Subcutaneous adipose tissue (tissue), 4 donors: ENCODE results near the gene PACSIN2. TPM values are rescaled to one million over a fixed set of nuclear protein-coding genes. Genes with fewer than 3 reads are reported as not detected.

Experiments
- total RNA-seq, 4 donors: library from RNA; depleted of rRNA; stranded (reverse); fragments of >200 nt; gene quantifications; one replicate each; pipeline ENCODE4 v1.1.0, GENCODE V29; 2016
- TF ChIP-seq, protein P1 (sequence below): fragments of 450-650 bp; IDR thresholded peaks from one replicate; pipeline ENCODE4 v1.5.1; 2016; ENCODE audit warnings: low read depth, mild to moderate bottlenecking, control low read depth, antibody characterized with exemption, moderate library complexity

PACSIN2 gene
- total RNA-seq, 4 donors from 2014 or later, result 36.5 to 45.8 (median 39.9) TPM

DNA sequence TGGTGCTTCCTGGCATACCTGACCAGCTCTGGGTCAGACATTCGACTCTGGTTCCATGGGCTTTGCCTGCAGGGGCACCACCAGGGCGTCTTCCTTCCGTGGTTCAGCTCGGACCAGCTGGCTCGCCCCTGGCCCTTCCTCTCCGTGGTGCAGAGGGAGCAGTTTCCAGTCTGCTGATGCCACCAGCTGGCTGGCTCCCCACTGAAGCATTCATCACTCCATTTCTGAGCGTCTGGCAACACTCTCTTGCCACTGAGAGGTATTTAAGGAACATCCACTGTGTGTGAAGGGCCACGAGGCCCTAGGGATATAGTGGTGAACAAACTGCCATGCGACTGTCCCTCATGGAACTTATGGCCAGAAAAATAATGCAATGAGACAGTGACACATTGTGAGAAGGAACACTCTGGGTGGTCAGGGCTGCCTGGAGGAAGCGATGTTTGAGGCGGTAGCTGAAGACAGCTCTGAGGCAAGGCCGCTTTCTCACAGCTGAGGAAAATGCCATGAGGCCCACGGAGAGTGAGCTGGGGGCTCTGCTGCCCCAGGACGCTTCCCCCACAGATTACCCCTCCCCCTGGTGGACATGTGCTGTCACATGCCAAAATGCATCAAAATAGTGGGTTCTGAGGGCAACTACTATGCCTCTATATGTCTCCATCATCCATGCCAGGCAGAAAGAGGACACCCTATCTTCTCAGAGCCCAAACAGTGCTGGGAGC, 113.0 kb downstream of the PACSIN2 start:
- TF ChIP-seq, protein P1, sequence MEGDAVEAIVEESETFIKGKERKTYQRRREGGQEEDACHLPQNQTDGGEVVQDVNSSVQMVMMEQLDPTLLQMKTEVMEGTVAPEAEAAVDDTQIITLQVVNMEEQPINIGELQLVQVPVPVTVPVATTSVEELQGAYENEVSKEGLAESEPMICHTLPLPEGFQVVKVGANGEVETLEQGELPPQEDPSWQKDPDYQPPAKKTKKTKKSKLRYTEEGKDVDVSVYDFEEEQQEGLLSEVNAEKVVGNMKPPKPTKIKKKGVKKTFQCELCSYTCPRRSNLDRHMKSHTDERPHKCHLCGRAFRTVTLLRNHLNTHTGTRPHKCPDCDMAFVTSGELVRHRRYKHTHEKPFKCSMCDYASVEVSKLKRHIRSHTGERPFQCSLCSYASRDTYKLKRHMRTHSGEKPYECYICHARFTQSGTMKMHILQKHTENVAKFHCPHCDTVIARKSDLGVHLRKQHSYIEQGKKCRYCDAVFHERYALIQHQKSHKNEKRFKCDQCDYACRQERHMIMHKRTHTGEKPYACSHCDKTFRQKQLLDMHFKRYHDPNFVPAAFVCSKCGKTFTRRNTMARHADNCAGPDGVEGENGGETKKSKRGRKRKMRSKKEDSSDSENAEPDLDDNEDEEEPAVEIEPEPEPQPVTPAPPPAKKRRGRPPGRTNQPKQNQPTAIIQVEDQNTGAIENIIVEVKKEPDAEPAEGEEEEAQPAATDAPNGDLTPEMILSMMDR, result no peak

DNA sequence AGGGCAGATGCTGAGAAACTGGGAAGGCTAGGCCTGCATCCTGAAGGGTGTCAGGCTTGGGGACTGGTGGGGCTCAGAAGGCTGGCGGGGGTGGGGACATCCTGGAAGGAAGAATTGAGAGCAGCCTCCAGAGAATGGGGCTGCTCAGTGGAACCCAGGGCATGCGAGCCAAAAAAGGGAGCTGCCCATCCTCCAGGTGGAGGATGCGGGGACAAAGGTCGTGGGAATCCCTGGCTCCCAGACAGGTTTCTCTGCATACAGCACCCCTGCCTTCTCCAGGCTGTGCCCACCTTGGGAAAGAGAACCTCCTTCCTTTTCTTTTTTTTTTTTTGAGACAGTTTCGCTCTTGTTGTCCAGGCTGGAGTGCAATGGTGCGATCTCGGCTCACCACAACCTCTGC, 117.0 kb downstream of the PACSIN2 start:
- TF ChIP-seq, protein P1, result no peak

DNA sequence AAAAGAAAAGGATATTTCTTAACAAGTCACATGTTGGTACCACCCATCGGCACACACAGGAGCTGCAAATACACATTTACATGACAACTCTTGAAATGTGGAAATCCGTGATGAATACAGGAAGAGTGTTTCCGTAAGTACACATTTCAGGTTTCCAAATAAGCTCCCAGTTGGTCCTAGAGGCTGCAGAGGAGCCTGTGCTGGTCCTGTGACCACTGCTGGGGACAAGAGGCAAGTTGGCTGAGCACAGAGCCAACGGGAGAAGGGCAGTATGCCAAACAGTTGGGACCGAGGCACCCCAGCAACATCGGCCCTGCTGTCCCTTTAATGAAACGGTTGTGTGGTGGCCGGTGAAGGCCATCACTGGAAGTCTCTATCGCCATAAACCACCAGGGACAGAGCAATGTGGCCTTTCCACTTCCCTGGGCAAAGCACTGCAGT, 119.4 kb downstream of the PACSIN2 start:
- TF ChIP-seq, protein P1, result no peak

DNA sequence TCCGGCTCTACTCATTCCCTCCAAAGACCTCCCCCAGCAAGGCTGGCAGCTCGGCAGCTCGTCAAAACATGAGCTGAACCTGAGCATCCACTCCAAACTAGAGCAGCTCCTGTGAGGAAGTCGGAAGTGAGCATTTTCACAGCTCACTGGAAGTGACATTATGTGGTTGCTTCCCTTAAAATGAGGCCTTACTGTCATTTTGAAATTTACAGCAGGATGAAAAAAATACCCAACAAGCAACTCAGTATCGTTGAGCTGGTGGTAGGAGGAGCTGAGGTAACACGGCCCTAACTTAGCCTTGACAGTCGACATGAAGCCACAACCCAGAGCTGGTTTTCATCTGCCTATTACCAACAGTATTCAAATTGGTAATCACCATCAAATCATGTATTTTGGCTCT, 119.9 kb downstream of the PACSIN2 start:
- TF ChIP-seq, protein P1, result no peak

DNA sequence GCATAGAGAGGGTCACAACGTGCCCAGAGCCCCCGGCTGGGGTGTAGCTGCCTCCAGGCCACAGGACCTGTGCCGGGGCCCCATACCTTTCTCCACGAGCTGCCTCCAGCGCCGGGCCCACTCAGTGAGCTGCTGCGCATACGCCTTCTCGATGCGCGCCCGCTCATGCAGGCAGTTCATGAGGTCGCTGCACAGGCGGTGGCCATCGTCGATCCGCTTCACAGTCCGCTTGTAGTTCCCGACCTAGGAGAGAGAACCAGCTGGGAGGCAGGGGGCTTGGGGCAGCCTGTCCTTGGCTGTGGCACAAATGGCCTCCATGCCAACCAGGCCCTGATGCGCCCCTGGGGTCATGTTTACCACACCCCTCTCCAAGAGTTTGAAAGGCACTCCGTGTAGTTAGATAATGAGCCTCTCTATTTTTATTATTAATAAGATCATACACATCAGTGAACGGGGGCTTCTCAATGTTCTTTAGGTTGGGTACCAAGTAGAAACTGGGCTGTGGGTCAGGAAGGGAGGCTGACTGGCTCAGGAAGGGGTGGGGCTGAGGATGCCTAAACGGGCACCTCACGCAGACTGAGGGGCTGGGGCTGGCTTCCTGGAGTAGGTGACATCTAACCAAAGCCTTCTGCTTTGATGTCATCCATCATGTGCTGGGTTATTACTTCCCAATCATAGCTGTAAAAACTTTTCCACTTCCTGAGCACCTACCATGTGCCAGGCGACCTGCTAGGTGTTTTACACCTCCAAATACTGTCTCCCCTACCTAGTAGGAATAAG, 121.4 kb downstream of the PACSIN2 start:
- TF ChIP-seq, protein P1, result no peak

DNA sequence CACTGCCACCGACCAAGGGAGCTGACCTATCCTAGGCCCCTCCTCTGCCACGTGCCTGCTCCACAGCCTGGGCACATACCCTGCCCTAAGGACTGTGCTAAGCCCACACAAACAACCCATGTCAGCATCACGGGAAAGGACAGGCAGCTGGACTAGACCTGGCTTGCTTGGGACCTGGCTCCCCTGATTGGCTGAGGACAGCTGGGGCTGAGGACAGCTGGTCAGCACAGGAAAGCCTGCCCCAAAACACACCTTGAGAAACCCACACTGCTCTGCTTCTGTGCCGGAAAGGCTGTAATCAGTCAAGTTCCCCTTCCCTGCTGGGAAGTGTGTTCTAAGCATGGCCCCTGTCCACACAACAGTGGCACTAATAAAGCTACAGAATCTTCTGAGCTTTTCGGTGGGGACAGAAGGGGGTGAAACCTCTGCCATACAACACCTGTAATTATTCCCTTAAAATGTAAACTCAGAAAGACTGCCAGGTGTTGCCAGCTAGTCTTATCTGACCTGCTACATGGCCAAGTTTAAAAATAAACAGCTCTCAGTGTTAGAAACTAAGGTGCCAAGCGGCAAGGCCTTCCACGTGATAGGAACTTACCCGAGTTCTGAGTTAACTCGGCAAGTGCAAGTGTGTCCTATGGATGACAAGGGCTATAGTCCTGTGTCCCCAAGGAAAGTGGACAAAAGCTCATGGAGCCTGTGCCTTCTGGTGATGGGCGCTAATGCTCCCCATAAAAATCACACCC, 122.2 kb downstream of the PACSIN2 start:
- TF ChIP-seq, protein P1, result no peak

DNA sequence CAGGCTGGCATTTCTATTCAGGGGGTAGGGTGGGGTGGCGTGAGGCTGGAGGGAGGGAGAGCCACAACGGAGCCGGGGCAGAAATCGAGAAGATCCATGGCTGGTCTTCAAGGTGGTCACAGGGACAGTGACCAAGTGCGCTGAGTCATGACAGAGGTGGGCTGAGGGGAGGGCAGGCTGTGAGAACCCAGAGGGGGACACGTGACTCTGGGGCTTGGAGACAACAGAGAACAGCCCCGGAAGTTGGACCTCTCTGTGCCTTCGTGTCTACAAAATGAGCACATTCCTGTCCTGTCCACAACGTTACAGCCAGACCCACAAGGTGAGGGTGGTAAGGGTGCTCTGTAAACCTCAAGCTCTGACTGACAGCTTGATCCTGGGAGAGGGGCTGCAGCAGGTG, 122.8 kb downstream of the PACSIN2 start:
- TF ChIP-seq, protein P1, result no peak
